ENCODE results near the gene LRBA. TPM values are rescaled to one million over a fixed set of nuclear protein-coding genes. Genes with fewer than 3 reads are reported as not detected.
"Not testable (repeated sequence)": the region's sequence is repeated elsewhere in the genome, so short reads cannot be mapped to it uniquely, and the experiment has no call there.

LRBA gene
- total RNA-seq, 1 donor from 2014 or later = 28.2 TPM

DNA sequence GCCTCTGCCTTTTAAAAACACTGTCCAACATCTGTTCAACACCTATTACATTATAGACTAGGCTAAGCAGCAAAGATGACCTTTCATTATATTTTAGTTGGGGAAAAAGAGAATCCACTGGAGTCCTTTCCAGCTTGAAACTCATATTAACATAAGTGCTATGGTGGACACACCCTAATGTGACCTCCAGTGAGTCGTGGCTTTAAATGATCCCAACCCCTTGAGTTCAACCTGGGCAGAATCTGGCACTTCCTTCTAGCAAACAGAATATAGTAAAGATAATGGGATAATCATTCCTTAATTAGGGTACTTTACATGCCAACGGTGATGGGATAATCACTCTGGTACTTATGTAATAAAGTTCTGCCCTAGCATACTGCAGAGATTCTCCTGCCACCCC lies 270.5 kb downstream of the LRBA start:
- H3K4me1 Mint-ChIP-seq = no peaks in the 10 kb centered on the region

DNA sequence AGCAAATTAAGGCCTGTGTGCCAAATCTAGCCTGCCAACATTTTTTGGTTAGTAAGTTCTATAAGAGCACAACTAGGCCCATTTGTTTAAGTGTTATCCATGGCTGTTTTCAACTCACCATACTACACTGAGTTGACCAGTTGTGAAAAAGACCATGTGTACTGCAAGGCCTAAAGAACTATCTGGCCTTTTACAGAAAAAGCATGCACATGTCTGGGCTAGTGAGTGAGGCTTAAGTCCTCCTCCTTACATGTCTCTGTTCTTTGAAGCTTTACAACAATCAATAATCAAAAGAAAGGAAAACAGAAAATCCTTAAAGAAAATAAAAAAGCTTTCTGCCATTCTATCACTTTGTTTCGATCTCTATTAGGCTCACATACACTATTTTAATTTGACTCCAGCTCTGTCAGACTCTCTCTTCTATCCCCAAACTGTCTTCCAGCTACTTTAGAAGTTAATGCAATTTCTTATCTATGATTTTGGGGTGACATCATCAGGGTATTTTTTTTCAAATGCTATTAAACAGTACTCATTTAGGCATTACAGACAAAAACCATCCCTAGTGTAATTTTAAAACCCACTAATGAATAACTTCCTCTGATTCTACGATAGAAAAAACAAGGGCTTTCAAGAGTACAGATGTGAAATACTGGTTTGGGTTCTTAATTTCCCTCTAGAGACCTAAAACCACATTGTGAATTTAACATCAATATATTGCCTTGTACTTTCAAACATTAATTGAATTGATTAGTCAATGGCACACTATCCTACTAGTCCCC lies 271.3 kb downstream of the LRBA start:
- Mint-ChIP-seq H3K36me3 (ENCODE audit: low read depth) (peaks cover 3% of the 10 kb centered on the region), H3K9me3 (no peaks in the 10 kb centered on the region), H3K4me1 (no peaks in the 10 kb centered on the region)

More for the DNA sequence above, 270.5 kb downstream of the LRBA start:
- no peaks in the 10 kb centered on the region for H3K27me3 Mint-ChIP-seq (ENCODE audit: low read depth)
- no peak overlapping the region for H3K4me3 Mint-ChIP-seq
- H3K9me3 Mint-ChIP-seq = no peaks in the 10 kb centered on the region
- TF ChIP-seq, protein P1, sequence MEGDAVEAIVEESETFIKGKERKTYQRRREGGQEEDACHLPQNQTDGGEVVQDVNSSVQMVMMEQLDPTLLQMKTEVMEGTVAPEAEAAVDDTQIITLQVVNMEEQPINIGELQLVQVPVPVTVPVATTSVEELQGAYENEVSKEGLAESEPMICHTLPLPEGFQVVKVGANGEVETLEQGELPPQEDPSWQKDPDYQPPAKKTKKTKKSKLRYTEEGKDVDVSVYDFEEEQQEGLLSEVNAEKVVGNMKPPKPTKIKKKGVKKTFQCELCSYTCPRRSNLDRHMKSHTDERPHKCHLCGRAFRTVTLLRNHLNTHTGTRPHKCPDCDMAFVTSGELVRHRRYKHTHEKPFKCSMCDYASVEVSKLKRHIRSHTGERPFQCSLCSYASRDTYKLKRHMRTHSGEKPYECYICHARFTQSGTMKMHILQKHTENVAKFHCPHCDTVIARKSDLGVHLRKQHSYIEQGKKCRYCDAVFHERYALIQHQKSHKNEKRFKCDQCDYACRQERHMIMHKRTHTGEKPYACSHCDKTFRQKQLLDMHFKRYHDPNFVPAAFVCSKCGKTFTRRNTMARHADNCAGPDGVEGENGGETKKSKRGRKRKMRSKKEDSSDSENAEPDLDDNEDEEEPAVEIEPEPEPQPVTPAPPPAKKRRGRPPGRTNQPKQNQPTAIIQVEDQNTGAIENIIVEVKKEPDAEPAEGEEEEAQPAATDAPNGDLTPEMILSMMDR (conservative IDR thresholded peaks at IDR 0.05) = no peak
- H3K27ac Mint-ChIP-seq (ENCODE audit: unreplicated experiment) = no peak overlapping the region
- peaks cover 3% of the 10 kb centered on the region for H3K36me3 Mint-ChIP-seq (ENCODE audit: low read depth)
- DNase-seq (ENCODE audit: low read depth, low spot score) = no peak

DNA sequence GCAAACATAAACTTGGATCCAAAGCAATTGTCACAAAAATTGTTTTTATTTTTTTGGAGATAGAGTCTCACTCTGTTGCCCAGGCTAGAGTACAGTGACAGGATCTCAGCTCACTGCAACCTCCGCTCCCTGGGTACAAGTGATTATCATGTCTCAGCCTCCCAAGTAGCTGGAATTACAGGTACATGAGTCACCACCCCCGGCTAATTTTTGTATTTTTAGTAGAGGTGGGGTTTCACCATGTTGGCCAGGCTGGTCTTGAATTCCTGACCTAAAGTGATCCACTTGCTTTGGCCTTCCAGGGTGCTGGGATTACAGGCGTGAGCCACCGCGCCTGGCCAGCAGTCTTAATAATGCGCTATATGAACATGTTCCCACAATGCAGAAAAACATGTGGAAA lies 272.2 kb downstream of the LRBA start:
- H3K27me3 Mint-ChIP-seq (ENCODE audit: low read depth); DNase-seq (ENCODE audit: low read depth, low spot score); H3K4me1 Mint-ChIP-seq; H3K36me3 Mint-ChIP-seq (ENCODE audit: low read depth); H3K27ac Mint-ChIP-seq (ENCODE audit: unreplicated experiment); H3K4me3 Mint-ChIP-seq; H3K9me3 Mint-ChIP-seq: not testable (repeated sequence)

More for the DNA sequence above, 271.3 kb downstream of the LRBA start:
- peak overlapping the region; percentile 71 for H3K27ac Mint-ChIP-seq (ENCODE audit: unreplicated experiment)
- H3K4me3 Mint-ChIP-seq = no peak overlapping the region
- no peak for DNase-seq (ENCODE audit: low read depth, low spot score)
- TF ChIP-seq, protein P1 (conservative IDR thresholded peaks at IDR 0.05) = no peak
- H3K27me3 Mint-ChIP-seq (ENCODE audit: low read depth) = no peaks in the 10 kb centered on the region

DNA sequence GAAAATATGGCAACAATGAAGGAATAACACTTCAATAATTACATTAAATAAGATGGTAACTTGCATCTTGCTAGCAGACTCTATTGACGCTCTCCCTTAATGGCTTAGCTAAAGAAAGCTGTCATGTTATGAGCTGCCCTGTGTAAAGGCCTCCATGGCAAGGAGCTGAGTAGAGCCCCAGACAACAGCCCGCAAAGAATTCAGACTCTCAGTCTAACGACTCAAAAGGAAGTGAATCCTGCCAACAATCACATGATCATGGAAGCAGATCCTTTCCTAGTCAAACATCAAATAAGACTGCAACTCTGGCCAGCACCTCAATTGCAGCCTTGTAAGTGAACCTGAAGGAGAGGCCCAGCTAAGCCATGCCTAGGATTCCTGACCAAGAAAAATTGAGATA lies 275.5 kb downstream of the LRBA start:
- peak overlapping the region; percentile 58 for H3K27ac Mint-ChIP-seq (ENCODE audit: unreplicated experiment)
- TF ChIP-seq, protein P1 (conservative IDR thresholded peaks at IDR 0.05) = no peak
- no peak for DNase-seq (ENCODE audit: low read depth, low spot score)

DNA sequence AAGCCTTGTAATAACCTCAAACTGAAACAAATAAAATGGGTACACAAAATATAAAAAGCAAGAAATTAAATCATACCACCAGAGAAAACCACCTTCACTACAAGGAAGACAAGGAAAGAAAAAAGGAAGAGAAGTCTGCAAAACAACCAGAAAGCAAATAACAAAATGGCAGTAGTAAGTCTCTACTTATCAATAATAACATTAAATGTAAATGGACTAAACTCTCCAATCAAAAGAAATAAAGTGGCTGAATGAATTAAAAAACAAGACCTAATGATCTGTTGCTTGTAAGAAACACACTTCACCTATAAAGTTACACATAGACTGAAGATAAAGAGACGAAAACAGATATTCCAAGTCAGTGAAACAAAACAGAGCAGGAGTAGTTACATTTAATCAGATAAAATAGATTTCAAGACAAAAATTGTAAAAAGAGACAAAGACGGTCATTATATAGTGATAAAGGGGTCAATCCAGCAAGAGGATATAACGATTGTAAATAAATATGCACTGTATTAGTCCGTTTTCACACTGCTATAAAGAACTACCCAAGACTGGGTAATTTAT lies 289.0 kb downstream of the LRBA start:
- H3K27ac Mint-ChIP-seq (ENCODE audit: unreplicated experiment) = no peak overlapping the region
- peaks cover 39% of the 10 kb centered on the region for H3K36me3 Mint-ChIP-seq (ENCODE audit: low read depth)
- DNase-seq (ENCODE audit: low read depth, low spot score) = no peak
- no peak overlapping the region for H3K4me3 Mint-ChIP-seq
- H3K9me3 Mint-ChIP-seq = peaks cover 15% of the 10 kb centered on the region
- peaks cover 6% of the 10 kb centered on the region for H3K4me1 Mint-ChIP-seq
- TF ChIP-seq, protein P1 (conservative IDR thresholded peaks at IDR 0.05) = no peak
- H3K27me3 Mint-ChIP-seq (ENCODE audit: low read depth) = no peaks in the 10 kb centered on the region

More for the DNA sequence above, 275.5 kb downstream of the LRBA start:
- H3K36me3 Mint-ChIP-seq (ENCODE audit: low read depth) = peaks cover 3% of the 10 kb centered on the region
- H3K27me3 Mint-ChIP-seq (ENCODE audit: low read depth) = no peaks in the 10 kb centered on the region
- no peaks in the 10 kb centered on the region for H3K4me1 Mint-ChIP-seq
- H3K4me3 Mint-ChIP-seq = no peak overlapping the region
- H3K9me3 Mint-ChIP-seq = no peaks in the 10 kb centered on the region
